Colonic mucosa (tissue), 4 donors: ENCODE results near the gene OSBPL10. TPM values are rescaled to one million over a fixed set of nuclear protein-coding genes. Genes with fewer than 3 reads are reported as not detected.

Source experiments
- DNase-seq: peaks from one replicate; pipeline ENCODE4 v3.0.0-alpha.2; 2020
- H3K27ac ChIP-seq: fragments of 200-600 bp; one replicate; pipeline ENCODE4 v1.8.0; 2021
- H3K27me3 ChIP-seq: fragments of 200-600 bp; one replicate; pipeline ENCODE4 v1.8.0; 2021
- H3K36me3 ChIP-seq: fragments of 200-600 bp; one replicate; pipeline ENCODE4 v1.8.0; 2021
- H3K4me1 ChIP-seq: fragments of 200-600 bp; one replicate; pipeline ENCODE4 v1.8.0; 2021; ENCODE audit warnings: mild to moderate bottlenecking
- H3K4me3 ChIP-seq: fragments of 200-600 bp; one replicate; pipeline ENCODE4 v1.8.0; 2021
- H3K9ac ChIP-seq, 2 donors: one replicate each; pipeline ENCODE4 v1.7.0; 2013; ENCODE audit warnings: control low read depth in 2 of 2, low read depth in 2 of 2, low read length in 2 of 2
- H3K9me3 ChIP-seq: fragments of 200-600 bp; one replicate; pipeline ENCODE4 v1.8.0; 2021
- intact Hi-C: fragments of 100-400 bp; cut with DNase I; formaldehyde crosslinking; loops from one replicate; pipeline ENCODE4 v1.14.1; 2022
- total RNA-seq, 2 donors: library from RNA; stranded (reverse); fragmentation: NEBNext Ultra II Directional in 1 of 2; extraction: Animal tissue kit (Norgen Biotek cat#: 25700) in 1 of 2; gene quantifications; one replicate each; pipeline ENCODE4 v1.2.1, GENCODE V29; 2021
- TF ChIP-seq, protein P1 (sequence below): fragments of 200-600 bp; IDR thresholded peaks from one replicate; pipeline ENCODE4 v1.8.0; 2022; ENCODE audit warnings: antibody characterized with exemption, mild to moderate bottlenecking
- donor health status: healthy.
- donor health status: DM: no; HTN: no; CAD: no.
- donor health status: DM: no; HTN: no; CAD: no.

OSBPL10 gene
- total RNA-seq, 2 donors from 2014 or later = 20.0 to 34.4 TPM

DNA sequence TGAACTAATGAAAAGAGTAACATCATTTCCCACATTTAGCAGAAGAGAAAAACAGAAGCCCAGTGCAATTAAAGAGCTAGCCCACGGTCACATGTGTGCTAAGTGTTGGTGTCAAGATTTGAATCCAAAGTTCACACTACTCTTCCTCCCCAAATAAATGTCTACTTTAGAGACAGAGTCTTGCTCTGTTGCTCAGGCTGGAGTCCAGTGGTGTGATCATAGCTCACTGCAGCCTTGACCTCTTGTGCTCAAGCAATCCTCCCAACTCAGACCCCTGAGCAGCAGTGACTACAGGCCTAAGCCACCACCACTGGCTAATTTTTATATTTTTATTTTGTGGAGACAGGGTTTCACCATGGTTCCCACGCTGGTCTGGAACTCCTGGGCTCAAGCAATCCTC, 4.8 kb downstream of the OSBPL10 start:
- TF ChIP-seq, protein P1, sequence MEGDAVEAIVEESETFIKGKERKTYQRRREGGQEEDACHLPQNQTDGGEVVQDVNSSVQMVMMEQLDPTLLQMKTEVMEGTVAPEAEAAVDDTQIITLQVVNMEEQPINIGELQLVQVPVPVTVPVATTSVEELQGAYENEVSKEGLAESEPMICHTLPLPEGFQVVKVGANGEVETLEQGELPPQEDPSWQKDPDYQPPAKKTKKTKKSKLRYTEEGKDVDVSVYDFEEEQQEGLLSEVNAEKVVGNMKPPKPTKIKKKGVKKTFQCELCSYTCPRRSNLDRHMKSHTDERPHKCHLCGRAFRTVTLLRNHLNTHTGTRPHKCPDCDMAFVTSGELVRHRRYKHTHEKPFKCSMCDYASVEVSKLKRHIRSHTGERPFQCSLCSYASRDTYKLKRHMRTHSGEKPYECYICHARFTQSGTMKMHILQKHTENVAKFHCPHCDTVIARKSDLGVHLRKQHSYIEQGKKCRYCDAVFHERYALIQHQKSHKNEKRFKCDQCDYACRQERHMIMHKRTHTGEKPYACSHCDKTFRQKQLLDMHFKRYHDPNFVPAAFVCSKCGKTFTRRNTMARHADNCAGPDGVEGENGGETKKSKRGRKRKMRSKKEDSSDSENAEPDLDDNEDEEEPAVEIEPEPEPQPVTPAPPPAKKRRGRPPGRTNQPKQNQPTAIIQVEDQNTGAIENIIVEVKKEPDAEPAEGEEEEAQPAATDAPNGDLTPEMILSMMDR = no peak
- no peak overlapping the region for H3K27ac ChIP-seq
- intact Hi-C loops = no loop called here
- H3K4me1 ChIP-seq = no peaks in the 10 kb centered on the region
- DNase-seq = no peak
- no peaks in the 10 kb centered on the region for H3K9me3 ChIP-seq
- no peaks in the 10 kb centered on the region for H3K27me3 ChIP-seq
- no peaks in the 10 kb centered on the region for H3K36me3 ChIP-seq
- H3K4me3 ChIP-seq = no peak overlapping the region
- no peak overlapping the region for H3K9ac ChIP-seq

DNA sequence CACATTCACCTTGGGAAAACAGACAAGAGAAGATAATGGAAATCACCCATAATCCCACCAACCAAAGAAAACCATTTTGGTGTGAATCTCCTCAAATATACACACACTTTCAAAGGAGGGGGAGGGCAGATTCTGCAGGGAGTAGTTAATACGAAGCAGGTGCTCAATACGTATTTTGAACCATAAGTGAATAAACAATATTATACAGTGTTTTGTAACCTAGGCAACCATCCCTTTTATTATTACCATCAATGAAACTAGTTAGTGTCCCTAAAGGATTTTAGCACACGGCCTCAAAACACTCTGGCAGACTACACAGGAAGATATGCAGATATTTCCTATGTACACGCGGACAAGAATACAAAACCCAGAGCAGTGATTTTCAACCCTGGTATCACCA, 6.1 kb downstream of the OSBPL10 start:
- no peak overlapping the region for H3K27ac ChIP-seq
- no peak overlapping the region for H3K4me3 ChIP-seq
- TF ChIP-seq, protein P1 = no peak
- intact Hi-C loops = no loop called here
- no peaks in the 10 kb centered on the region for H3K36me3 ChIP-seq
- no peaks in the 10 kb centered on the region for H3K4me1 ChIP-seq
- no peak for DNase-seq
- no peaks in the 10 kb centered on the region for H3K27me3 ChIP-seq
- H3K9me3 ChIP-seq = no peaks in the 10 kb centered on the region
- no peak overlapping the region for H3K9ac ChIP-seq

DNA sequence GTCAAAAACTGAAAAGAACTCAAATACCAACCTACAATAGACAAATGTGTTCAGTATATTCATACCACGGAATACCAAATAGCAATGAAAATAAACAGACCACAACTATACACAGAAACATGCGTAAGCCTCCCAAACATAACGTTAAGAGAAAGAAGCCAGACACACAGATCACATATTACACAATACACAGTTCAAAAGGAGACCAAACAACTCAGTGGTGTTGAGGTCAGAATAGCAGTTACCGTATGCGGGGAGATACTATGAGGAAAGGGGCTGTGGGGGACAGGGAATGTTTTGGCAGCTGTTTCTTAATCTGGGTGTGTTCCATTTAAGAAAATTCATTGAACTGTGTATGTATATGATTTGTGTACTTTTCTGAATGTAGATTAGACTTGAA, 6.6 kb downstream of the OSBPL10 start:
- H3K9me3 ChIP-seq = no peaks in the 10 kb centered on the region
- no peaks in the 10 kb centered on the region for H3K36me3 ChIP-seq
- no peaks in the 10 kb centered on the region for H3K4me1 ChIP-seq
- TF ChIP-seq, protein P1 = no peak
- no peak for DNase-seq
- no peak overlapping the region for H3K27ac ChIP-seq
- no peaks in the 10 kb centered on the region for H3K27me3 ChIP-seq
- H3K4me3 ChIP-seq = no peak overlapping the region
- intact Hi-C loops = no loop called here
- H3K9ac ChIP-seq = no peak overlapping the region

DNA sequence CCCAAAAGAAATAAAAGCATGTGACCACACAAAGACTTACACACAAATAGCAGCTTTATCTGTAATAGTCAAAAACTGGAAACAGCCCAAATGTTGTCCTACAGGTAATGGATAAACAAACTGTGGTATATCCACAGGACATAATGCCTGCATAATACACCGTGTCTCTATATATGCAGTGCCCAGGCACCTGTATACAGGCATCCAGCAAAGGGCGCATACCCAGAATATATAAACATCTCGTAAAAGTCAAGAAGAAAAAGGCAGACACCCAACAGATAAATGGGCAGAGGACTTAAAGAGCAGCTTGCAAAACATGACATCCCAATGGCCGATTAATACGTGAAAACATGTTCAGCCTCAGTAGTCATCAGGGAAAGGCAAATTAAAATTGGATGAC, 7.2 kb downstream of the OSBPL10 start:
- H3K4me3 ChIP-seq = no peak overlapping the region
- no peak overlapping the region for H3K27ac ChIP-seq
- H3K36me3 ChIP-seq = no peaks in the 10 kb centered on the region
- TF ChIP-seq, protein P1 = no peak
- no peaks in the 10 kb centered on the region for H3K9me3 ChIP-seq
- DNase-seq = no peak
- intact Hi-C loops = no loop called here
- H3K9ac ChIP-seq = no peak overlapping the region
- no peaks in the 10 kb centered on the region for H3K4me1 ChIP-seq
- H3K27me3 ChIP-seq = no peaks in the 10 kb centered on the region

DNA sequence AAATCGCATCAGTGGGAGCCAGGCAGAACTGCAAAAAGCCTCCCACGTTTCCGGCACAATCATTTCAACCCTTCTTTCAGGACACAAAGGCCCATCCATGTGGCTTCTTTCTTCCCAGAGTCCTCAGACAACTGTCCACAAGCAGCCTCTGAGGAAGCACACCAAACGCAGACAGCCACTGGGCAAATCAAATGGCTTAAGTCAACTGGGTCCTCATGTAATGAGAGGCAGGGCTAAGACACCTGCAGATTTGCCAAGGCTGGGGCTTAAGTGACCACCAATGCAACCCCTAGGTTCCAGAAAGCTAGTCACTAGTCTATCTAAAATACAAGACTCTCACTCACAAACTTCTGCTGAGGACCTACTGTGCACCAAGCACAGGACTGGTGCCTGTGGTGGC, 8.0 kb downstream of the OSBPL10 start:
- Histone ChIP-seq H3K9me3 (no peaks in the 10 kb centered on the region), H3K4me1 (no peaks in the 10 kb centered on the region), H3K27ac (no peak overlapping the region), H3K27me3 (no peaks in the 10 kb centered on the region), H3K9ac (no peak overlapping the region), H3K4me3 (no peak overlapping the region), H3K36me3 (no peaks in the 10 kb centered on the region)
- intact Hi-C loops = no loop called here
- no peak for DNase-seq
- TF ChIP-seq, protein P1 = no peak

DNA sequence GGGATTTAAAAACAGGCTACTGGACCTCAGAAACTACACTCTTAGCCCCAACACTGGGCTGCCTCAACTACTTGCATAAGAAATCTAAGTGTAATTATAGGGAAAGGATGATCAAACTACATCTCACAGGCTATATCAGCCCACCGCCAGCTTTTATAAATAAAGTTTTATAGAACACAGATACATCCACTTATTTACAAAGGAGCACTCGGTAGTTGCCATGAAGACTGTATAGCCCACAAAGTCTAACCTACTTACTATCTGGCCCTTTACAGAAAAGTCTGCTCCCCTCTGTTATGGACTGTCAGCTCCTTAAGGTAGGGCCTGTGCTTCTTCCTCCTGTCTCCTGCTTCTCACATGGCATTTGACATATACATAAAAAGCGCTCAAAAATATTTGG, 9.5 kb downstream of the OSBPL10 start:
- Histone ChIP-seq H3K36me3 (no peaks in the 10 kb centered on the region), H3K27me3 (no peaks in the 10 kb centered on the region), H3K4me1 (no peaks in the 10 kb centered on the region), H3K27ac (no peak overlapping the region), H3K4me3 (no peak overlapping the region), H3K9me3 (no peaks in the 10 kb centered on the region), H3K9ac (no peak overlapping the region)
- TF ChIP-seq, protein P1 = no peak
- intact Hi-C loops = no loop called here
- no peak for DNase-seq
